GM19351 (cell line): Measurements from ENCODE around the gene FGF14.

Experiments used
- ATAC-seq: cut with Tn5 transposase; IDR thresholded peaks from one replicate; pipeline ENCODE4 v1.9.1; 2021; ENCODE audit warnings: mild to moderate bottlenecking, moderate library complexity; ENCODE audit not compliant: unreplicated experiment

Gene FGF14

GRCh38 chr13:102311901-102312300 is 89.9 kb downstream of the FGF14 start:
- ATAC-seq: peak; percentile 95

GRCh38 chr13:102311419-102311796 is 90.4 kb downstream of the FGF14 start:
- ATAC-seq: no peak

DNA sequence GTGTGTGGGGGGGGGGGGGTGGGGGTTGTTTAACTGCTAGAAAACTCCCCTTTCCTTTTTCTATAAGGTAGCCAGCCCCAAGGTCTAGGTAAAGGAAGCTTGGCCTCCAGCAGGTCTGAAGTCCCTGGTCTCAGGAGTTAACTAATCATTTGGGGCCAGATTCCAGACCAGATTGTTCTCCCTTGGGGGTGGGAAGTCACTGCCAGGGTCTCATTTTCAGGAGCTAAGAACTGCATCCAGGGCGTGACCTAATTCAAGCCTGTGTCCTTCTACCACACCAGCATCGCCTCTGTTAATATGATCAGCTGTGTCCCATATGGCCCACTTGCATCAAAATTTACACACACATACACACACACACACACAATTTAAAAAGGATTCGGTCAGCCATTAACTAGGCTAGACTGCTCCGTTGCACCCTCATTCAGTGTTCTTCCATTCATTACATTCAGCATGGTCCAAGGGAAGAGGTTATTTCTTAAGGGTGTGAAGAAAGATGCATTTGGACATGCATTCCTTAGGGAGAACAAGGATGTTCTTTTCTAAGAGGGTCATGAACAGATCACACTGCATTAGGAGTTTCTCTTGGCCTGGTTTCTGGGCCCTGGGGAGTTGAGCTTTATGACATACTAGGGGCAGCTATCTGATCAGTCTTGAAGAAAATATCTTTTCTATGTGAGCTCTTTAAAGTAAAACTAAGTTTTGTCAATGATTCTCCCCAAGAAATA is 91.0 kb downstream of the FGF14 start:
- ATAC-seq: no peak

DNA sequence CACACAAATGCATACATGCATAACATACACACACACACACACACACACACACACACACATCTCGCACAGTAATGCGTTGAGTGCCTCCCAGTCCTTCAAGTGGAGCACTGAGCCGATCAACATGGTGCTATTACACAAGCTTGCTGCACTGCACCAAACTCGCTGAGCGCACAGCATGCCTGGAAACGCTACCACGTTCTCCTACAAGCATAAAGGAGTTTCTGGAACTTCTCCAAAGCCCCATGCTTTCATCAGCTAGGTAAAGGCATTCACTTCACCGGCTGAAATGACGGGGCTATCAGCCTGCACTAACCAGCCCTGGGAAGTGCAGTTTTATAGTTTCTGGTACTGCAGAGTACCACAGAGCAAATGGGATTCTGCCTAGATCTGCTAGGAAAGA is 92.7 kb downstream of the FGF14 start:
- no peak for ATAC-seq

DNA sequence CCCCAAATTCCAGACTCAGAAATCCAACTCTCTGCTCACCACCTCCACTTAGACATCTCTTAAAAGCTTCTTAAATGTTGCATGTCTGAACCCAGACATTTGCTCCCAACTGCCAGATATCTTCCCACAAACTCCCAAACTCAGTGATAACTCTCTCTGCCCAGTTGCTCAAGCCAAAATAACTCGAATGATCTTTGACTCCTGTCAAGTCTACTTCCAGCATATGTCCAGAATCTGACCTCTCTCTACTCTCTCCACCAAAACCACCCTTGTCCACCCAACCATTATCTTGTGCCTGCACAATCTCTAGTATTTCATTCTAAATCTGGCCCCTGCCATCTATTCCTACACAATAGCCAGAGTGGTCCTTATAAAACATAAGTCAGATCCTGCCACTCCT is 99.3 kb downstream of the FGF14 start:
- ATAC-seq: no peak

GRCh38 chr13:102300379-102300778 is 101.5 kb downstream of the FGF14 start:
- ATAC-seq: no peak

DNA sequence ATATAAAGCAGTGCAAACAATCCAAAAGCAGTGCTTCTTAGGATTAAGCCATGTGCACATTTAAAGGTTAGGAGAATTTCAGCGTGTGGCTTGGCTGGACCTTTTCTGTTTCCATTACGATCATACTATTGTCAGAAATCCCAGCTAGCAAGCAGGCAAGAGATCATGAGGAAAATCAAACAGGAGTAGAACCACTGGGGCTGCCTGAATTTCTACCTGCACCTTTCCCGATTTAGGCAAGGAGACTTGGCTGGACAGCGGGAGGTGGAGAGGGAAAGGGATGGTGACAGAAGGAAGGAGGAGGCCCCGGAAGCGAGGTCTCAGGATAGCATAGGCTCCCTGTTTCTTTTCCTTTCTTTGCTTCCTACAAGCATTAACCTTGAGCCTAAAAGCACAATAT is 102.5 kb downstream of the FGF14 start:
- no peak for ATAC-seq

GRCh38 chr13:102298051-102298450 is 103.8 kb downstream of the FGF14 start:
- ATAC-seq: no peak

DNA sequence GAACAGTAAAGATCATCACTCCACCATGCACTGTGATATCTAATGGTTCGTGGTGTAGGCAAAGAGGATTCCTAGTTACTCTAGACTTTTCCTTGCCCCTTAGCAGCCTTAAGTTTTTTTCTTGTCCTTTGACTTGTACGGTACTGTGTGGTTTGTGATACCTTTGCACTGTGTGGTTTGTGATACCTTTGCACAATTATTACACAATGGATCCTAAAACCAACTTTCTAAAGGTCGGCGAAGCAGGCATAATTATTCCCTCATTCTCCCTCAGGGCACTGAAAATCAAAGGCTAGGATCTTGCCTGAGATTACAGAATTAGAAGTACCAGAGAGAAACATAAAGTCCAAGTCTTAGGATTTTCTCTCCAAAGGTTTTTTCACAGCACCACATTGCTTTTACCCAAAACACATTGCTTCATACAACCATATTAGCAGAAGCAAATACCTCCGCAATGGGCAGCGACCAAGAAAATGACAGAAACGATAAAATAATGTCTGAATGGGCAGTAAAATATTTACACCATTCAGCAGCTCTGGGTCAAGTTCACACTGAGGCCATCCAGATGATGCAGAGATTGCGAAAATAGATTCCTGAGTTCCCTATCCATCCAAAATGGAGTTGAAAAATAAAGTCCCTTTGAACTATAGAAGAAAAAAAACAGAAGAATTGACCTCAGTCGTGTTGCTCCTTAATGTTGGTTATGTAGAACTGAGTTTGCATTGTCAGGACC is 106.4 kb downstream of the FGF14 start:
- no peak for ATAC-seq

- ATAC-seq: no peak
These were observed 107.3 kb downstream of the FGF14 start for GRCh38 chr13:102294407-102295018.

DNA sequence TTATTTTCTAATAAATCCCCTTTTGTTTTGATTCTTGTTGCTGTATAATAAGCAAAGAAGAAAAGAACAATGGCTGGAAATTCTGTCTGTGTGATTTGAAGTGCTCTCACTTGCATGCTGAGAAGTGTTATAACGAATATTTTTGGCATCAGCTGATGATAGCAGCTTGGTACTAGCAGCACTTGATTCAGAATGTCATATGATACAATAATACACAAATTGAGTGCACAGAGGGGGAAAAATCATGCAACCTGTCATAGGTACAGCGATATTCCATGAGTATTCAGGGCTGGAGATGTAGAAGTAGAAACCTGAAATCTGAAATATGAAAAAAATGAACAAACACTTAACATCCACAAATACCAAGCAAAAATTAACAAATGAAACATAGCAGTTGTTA is 108.1 kb downstream of the FGF14 start:
- ATAC-seq: no peak

- no peak for ATAC-seq
These were observed 110.1 kb downstream of the FGF14 start for GRCh38 chr13:102291587-102292218.

GRCh38 chr13:102289606-102290005 is 112.2 kb downstream of the FGF14 start:
- ATAC-seq: no peak

DNA sequence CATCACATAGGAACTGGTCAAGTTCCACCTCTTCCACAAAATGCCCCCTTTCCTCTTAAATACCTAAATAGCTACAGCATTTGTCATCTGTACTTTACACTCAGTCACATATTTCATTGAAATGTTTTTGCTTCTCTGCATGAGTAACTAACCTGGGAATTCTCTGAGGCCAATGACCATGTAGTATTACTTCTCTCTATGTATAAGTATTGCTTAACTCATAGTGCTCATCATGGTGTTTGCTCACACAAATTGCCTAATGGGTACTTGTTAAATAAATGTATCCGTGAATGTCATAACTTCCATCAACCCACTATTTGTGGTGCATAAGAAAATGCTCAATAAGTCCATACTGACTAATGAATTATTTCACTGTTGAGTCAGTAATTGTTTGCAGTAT is 115.5 kb downstream of the FGF14 start:
- no peak for ATAC-seq

DNA sequence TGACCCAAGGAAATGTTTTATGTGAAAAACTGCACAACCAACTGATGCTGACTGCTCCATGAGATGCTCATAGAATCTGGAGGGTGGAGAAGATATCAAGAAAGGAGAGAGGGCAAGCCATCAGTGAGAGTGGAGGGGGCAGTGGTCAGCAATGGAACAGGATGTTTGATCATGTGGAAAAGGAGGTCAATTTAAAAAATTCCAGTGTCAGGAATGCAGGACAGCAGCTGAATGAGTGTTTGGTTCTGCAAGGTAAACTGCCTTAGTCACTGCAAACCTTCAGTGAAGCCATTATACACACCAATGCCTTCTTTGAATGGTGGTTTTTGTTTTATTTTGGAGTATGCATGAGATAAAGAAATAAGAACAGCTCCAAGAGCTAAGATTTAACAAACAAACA is 121.5 kb downstream of the FGF14 start:
- no peak for ATAC-seq

DNA sequence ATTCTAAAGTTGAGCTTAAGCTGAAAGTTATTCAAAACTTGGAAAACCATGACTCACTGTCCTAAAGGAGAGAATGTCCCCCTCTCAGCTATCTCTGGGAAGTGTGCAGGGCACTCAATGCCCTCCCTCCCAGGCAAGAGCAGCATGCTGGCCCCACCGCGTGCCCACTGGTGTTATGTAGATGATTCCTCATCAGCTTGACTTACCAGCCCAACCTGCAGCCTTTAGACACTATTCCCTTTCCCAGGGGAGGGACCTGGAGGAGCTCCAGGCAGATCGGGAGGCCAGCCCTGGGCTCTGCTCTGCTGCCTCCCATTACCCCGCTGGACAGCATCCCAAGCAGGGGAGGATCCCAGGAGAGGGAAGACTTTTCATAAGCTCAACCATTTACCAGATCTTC is 124.6 kb downstream of the FGF14 start:
- ATAC-seq: no peak

DNA sequence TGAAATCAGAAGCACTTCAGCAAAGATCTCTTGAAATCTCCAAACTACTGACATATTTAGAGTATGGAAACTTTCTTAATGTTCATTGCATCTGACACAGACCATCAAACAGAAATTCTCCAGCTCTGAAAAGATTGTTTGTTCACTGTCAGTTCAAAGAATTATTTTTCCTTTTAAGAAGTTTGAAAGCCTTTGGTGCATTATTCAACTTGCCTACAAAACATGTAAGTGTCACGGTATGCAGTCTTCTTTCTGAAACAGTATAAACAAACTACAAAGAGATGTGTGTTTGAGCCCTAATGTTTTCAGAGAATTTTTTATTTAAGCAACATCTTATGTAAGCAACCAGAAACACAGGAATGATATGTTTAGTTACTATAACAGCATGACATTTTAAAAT is 125.4 kb downstream of the FGF14 start:
- no peak for ATAC-seq

DNA sequence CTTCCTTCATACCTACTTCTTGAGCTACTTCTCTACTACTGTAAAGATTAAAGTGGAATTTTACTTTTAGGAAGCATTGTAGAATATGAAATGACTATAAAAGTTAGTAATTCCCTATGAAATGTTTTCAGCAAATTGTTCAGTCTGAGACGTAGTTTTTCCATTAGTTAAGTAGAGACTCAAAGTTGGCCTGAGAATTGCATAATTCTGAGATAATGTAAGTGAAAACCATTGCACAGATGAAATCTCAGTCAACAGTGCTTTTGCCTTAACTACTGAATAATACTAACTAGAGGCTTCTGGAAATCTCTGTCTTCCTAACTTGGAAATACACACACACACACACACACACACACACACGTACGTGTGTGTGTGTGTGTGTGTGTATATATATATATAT is 125.9 kb downstream of the FGF14 start:
- no peak for ATAC-seq

GRCh38 chr13:102273111-102273510 is 128.7 kb downstream of the FGF14 start:
- no peak for ATAC-seq

DNA sequence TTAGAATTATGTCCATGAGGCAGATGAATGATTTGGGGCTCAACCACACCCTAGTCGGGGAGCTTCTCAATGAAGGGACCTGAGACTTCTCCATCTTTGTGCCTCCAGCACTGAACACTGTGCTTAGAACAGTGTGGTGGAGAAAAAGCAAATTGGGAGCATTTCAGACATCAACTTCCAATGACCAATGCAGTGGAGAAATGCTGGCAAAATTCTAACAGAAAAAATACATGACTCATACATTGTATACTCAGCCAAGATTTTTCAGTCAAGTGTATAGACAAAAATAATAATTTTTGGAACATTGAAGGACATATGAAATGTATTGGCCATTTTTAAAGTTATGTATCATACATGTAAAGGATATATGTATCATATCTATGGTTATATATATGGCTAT is 134.7 kb downstream of the FGF14 start:
- no peak for ATAC-seq

- ATAC-seq: no peak
These were observed 140.0 kb downstream of the FGF14 start for GRCh38 chr13:102261809-102262208.

DNA sequence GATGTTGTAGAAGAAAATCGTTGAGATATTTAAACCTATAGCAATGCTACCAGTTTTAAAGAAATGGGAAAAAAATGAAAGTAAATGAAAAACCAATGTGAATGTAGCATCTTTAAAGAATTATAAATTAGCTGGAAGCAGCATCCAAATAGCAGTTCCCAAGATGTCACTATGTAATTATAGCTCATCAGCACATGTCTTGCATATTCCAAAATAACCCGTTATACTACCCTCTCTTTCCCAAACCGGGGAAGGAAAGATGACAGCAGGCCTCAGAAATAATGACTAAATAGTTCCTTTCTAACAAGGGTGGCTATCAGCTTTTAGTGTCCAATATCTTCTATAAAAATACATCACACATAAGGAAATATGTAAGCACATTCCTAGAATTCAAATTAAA is 140.5 kb downstream of the FGF14 start:
- no peak for ATAC-seq
